Vagina (tissue), 2 donors: ENCODE results near the gene ATP2A2.

Experiments
- POLR2A ChIP-seq, 2 donors: fragments of 450-650 bp; IDR thresholded peaks; one replicate each; pipeline ENCODE4 v1.6.1; 2017; ENCODE audit warnings: antibody characterized with exemption in 2 of 2, mild to moderate bottlenecking in 2 of 2, moderate library complexity in 2 of 2
- POLR2AphosphoS5 ChIP-seq, 2 donors: sonication (generic); formaldehyde crosslinking; IDR thresholded peaks; one replicate each; pipeline ENCODE4 v1.9.0; 2017; ENCODE audit warnings: antibody characterized with exemption in 2 of 2, mild to moderate bottlenecking in 2 of 2, low read depth in 1 of 2; ENCODE audit not compliant: insufficient read depth in 1 of 2

DNA sequence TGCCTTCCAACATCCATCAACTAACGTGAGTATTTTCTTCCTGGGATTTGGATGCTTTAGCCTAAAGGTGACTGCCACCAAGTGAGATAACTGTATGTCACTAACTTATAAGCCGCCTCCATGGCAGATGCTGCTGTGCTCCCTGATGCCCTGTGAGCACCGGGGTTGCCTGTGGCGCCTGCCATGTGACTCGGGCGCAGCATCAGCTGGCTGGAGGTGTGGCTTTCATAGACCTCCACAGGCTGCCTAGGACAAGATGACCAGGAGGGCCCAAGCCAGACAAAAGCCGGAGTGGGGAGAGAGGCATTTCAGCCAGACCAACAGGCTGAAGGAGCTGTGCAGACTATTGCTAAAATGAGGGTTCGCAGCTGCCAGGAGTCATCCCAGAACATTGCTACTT lies 66.7 kb downstream of the ATP2A2 start:
- TF ChIP-seq POLR2A (IDR thresholded peaks at IDR 0.05) (no peak), POLR2AphosphoS5 (IDR thresholded peaks at IDR 0.05; ENCODE audit: insufficient read depth in 1 of 2, low read depth in 1 of 2) (no peak)
